HS-27A (cell line): ENCODE results near the gene WNK2.

Experiments
- DNase-seq: peaks from one replicate; pipeline ENCODE4 v3.0.0-alpha.2; 2012; ENCODE audit warnings: low read depth, missing footprints

Gene WNK2

GRCh38 chr9:93185266-93186214, 1.6 kb downstream of the WNK2 start:
- no peak for DNase-seq

- DNase-seq: no peak
These were observed 2.4 kb downstream of the WNK2 start for GRCh38 chr9:93186215-93186945.

DNA sequence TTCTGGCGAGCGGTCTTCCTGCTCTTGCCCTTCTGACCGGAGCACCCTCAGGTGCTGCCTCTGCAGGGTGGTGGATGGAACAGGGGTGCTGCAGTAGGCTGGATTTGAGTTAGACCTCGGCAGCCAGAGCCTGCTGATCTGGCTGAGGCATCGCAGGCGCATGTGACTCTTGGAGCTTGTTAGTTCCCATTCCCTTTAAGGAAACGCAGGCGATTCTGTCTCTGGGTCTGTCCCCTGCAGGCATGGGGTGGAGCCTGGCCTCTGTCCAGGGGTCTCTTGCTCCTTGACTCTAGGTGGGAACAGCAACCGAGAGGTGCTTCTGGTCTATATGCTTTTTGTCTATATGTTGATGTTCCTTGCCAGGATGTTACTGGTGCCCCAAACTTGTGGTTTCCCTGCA, 3.1 kb downstream of the WNK2 start:
- no peak for DNase-seq

GRCh38 chr9:93187574-93187973, 3.6 kb downstream of the WNK2 start:
- no peak for DNase-seq

- no peak for DNase-seq
These were observed 4.8 kb downstream of the WNK2 start for GRCh38 chr9:93188426-93189368.

- DNase-seq: no peak
These were observed 5.6 kb downstream of the WNK2 start for GRCh38 chr9:93189369-93190132.

- no peak for DNase-seq
These were observed 6.2 kb downstream of the WNK2 start for GRCh38 chr9:93190133-93190525.

DNA sequence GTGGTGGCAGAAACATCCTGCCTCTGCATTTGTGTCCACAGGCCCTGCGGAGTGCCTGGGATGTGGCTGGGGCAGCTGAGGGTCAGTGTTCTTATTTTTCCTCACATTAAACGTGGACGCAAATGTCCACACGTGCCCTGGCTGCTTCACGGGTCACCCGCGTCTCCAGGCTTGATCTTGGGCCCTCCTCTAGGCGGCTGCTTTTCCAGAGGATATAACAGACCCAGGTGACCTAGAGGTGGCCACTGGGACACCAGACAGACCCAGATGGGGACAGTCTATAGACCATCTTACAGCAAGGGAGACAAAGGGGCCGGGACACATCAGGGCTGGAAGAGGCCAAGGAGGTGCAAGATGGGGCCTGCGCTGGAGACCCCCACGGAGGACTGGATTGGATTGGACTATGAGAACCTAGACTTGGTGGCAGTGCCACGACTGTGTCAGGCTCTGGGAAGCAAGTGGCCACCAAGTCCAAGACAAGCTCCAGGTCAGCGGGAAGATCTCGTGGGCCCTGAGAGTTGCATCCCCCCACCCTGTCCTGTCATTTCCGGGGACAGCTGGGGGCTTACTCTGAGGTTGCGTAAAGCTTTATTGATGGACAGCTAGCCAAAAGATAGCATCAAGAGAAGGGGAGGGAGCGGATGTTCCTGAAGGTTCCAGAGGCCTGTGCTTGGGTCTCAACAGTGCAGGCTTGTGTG, 6.9 kb downstream of the WNK2 start:
- DNase-seq: no peak

DNA sequence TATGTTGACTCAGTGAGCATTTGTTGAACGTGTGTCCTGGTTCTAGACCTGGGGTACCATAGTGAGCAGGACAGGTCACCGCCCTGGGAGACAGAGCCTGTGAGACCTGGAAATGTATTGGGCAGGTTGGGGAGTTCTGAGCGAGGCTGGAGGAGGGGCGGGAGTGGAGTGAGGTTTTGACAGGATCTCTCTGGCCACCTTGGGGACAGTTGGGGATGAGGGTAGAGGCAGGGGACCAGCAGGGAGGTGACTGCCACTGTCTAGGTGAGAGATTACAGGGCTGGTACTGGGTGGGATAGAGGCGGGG, 7.4 kb downstream of the WNK2 start:
- DNase-seq: no peak

DNA sequence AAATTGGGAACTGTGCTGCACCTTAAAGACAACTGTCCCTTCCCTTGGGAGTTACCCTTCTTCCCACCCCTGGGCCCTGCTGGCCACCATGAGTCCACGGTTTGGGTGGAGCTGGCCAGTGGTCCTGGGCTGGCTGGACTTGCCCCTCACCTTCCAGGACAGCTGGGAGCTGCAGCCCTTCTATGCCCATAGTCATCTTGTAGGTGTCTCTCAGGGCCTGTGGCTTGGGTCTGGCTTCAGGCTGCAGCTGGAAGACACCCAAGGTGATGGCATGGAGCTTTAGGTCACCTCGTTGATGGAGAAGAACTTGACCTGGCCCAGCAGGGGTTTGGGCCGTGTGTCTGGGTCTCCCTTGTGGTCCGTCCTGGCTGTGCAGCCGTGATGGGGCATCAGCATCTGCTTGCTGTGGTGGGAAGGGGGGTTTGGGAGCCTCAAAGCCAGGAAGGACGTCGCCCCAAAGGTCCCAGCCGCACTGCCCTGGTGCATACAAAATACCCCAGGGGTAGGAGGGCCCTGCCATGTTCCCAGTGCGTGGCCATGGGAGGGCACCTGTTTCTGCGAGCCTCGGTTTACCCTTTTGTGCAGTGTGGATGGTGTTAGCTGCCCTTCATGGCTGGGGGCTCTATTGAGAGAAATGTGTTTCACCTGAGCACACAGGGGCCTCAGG, 8.9 kb downstream of the WNK2 start:
- DNase-seq: no peak

- DNase-seq: no peak
These were observed 9.7 kb downstream of the WNK2 start for GRCh38 chr9:93193388-93194220.

DNA sequence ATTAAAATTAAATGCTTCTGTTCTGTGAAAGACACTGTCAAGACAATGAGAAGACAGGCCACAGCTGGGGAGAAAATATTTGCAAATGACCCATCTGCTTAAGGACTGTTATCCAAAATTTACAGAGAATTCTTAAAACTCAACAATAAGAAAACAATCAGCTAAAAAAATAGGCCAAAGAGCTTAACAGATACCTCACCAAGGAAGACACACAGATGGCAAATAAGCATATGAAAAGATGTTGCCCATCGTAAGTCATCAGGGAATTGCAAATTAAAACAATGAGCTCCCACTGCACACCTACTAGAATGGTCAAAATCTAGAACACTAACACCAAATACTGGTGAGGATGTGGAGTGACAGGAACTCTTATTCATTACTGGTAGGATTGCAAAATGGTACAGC, 10.3 kb downstream of the WNK2 start:
- no peak for DNase-seq

DNA sequence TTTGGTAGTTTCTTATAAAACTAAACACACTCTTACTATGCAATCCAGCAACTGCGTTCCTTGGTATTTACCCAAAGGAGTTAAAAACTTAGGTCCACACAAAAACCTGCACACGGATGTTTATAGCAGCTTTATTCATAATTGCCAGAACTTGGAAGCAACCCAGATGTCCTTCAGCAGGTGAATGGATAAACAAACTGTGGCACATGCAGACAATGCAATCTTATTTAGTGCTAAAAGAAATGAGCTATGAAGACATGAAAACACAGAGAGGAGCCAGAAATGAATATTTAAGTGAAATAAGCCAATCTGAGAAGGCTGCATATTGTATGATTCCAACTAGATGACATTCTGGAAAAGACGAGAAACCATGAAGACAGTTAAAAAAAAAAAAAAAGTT, 10.7 kb downstream of the WNK2 start:
- no peak for DNase-seq

DNA sequence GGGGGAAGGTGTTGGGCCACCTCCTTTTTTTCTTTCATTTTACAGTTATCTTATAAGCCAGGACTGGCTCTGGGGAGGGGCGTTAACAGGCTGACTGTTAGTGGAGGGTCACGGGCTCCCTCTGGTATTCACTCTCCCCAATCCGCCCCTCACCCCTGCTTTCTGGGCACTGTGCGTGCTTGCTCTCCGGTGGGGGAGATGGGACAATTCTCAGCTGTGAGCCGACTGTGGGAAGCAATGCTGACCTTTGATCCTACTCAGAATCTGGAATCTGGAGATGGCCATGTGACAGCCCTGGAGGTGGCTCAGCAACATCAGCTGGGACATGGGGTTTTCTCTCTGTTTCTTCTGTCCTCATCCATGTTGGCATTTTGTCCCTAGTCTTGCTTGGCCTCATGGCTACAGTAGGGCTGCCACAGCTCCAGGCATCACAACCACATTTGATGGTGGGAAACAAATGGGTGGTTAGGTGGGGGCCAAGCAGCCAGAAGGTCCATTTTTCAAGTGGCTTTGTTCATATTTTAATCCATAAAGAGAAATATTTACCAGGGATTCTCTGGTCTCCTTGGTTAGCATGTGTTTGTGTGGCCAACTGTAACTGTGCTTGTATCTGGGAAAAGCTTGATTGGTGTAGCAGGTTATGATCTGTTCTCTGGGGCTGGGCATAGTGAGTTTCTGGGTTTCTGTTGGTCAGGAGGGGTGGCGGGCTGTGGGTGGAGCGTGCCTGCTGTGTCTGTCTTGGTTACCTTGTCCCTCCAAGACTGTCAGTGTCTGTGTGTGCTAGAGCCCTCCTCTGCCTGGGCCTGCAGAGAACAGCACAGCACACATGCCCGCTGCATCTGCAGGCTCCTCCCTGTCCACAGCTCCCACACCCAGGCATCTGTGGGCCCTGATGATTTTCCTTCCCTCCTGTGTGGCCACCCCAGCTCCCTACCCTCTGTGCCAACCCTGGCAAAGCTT, 12.4 kb downstream of the WNK2 start:
- no peak for DNase-seq

GRCh38 chr9:93197670-93198069, 13.7 kb downstream of the WNK2 start:
- no peak for DNase-seq

- DNase-seq: no peak
These were observed 14.3 kb downstream of the WNK2 start for GRCh38 chr9:93198117-93198837.

- DNase-seq: no peak
These were observed 15.1 kb downstream of the WNK2 start for GRCh38 chr9:93198838-93199625.
